HepG2 (cell line): ENCODE data around the gene TAF7. TPM values are rescaled to one million over a fixed set of nuclear protein-coding genes. Genes with fewer than 3 reads are reported as not detected.

Experiments used
- ATAC-seq: fragments of 200-7000 bp; cut with Tn5 transposase; 3 replicates; pipeline ENCODE4 v1.9.1; 2020; ENCODE audit warnings: mild to moderate bottlenecking, moderate library complexity
- BruUV-seq: library from RNA; stranded (reverse); fragments of 400-500 nt; replicated peaks from 2 replicates; lab custom pipeline; 2021; lab: Mats Ljungman, UMichigan
- CTCF ChIA-PET: fragments of 300-600 bp; formaldehyde crosslinking; extraction: SDS; loops from one replicate; lab custom pipeline; 2021; ENCODE audit warnings: low total read pairs, inconsistent platforms, low intra/inter-chr PET ratio; lab: Yijun Ruan, JAX
- POLR2A ChIA-PET: fragments of 350-600 bp; sonication (Branson Sonifier 250); formaldehyde crosslinking; loops from one replicate; lab custom pipeline; 2020; ENCODE audit warnings: antibody characterized with exemption, inconsistent platforms; lab: Yijun Ruan, JAX
- DNase-seq: peaks from one replicate; pipeline ENCODE4 v3.0.0-alpha.2; 2015; ENCODE audit warnings: low spot score
- FAIRE-seq: peaks from 3 replicates; lab custom pipeline; 2011; peaks lifted over from hg19 to GRCh38; lab: Jason Lieb, UNC
- H2AFZ ChIP-seq: one replicate; pipeline ENCODE4 v1.6.1; 2011; ENCODE audit warnings: low read length, inconsistent platforms
- H3K27ac ChIP-seq: fragments of 300-600 bp; 3 replicates; pipeline ENCODE4 v1.8.0; 2011; ENCODE audit warnings: mixed run types, mild to moderate bottlenecking, mixed read lengths, low read length, inconsistent platforms; ENCODE audit not compliant: insufficient read depth; ENCODE audit errors: extremely low read length
- H3K27me3 ChIP-seq, 2 experiments: fragments of 200-600 bp in 1 of 2; 2 replicates in 1 of 2; 3 replicates in 1 of 2; pipeline versions ENCODE4 v1.6.0 to v1.8.0; 2011; ENCODE audit warnings: low read length in 2 of 2, mild to moderate bottlenecking in 2 of 2, moderate library complexity in 2 of 2, inconsistent platforms in 1 of 2; ENCODE audit not compliant: insufficient read depth in 2 of 2, control insufficient read depth in 1 of 2
- H3K36me3 ChIP-seq, 2 experiments: fragments of 200-600 bp in 1 of 2; replicated peaks in 1 of 2; 2 replicates in 1 of 2; 3 replicates in 1 of 2; pipeline versions ENCODE4 v1.5.1 to v1.8.0; 2011; ENCODE audit warnings: low read length in 2 of 2, inconsistent platforms in 1 of 2; ENCODE audit not compliant: insufficient read depth in 2 of 2, control insufficient read depth in 1 of 2
- H3K4me1 ChIP-seq: 2 replicates; pipeline ENCODE4 v1.5.1; 2012; ENCODE audit warnings: low read length, inconsistent platforms; ENCODE audit not compliant: insufficient read depth
- H3K4me2 ChIP-seq: 2 replicates; pipeline ENCODE4 v1.6.0; 2011; ENCODE audit warnings: low read depth, low read length, inconsistent platforms
- H3K4me3 ChIP-seq, 3 experiments: fragments of 200-600 bp in 1 of 3; sonication (generic), shearing (Covaris generic) in 1 of 3; replicated peaks in 1 of 3; 2 replicates each; pipeline ENCODE4 v1.5.1; 2011 to 2016; ENCODE audit warnings: low read length in 3 of 3, inconsistent platforms in 2 of 3, low read depth in 2 of 3, mild to moderate bottlenecking in 2 of 3, control low read depth in 1 of 3, mixed read lengths in 1 of 3; ENCODE audit not compliant: insufficient read depth in 1 of 3
- H3K79me2 ChIP-seq: one replicate; pipeline ENCODE4 v1.6.1; 2011; ENCODE audit warnings: low read length, inconsistent platforms; ENCODE audit not compliant: insufficient read depth
- H3K9ac ChIP-seq: 2 replicates; pipeline ENCODE4 v1.6.0; 2011; ENCODE audit warnings: mild to moderate bottlenecking, low read depth, low read length, inconsistent platforms; ENCODE audit not compliant: insufficient read depth
- H3K9me3 ChIP-seq: 2 replicates; pipeline ENCODE4 v1.5.1; 2012; ENCODE audit warnings: mild to moderate bottlenecking, low read length
- H4K20me1 ChIP-seq: 2 replicates; pipeline ENCODE4 v1.6.0; 2011; ENCODE audit warnings: inconsistent platforms, mild to moderate bottlenecking, low read length, moderate library complexity; ENCODE audit not compliant: insufficient read depth
- ATF7-NPFF ChIP-seq: sonication (generic); formaldehyde crosslinking; IDR thresholded peaks from 2 replicates; pipeline ENCODE4 v1.8.1; 2023; ENCODE audit warnings: mild to moderate bottlenecking, low read depth, missing genetic modification reagents, moderate library complexity
- ELF3 ChIP-seq: IDR thresholded peaks from 2 replicates; pipeline ENCODE4 v1.6.1; 2016; ENCODE audit warnings: missing genetic modification reagents, missing compliant biosample characterization
- FOXA1 ChIP-seq, 2 experiments: fragments of 450-650 bp in 1 of 2; sonication (generic) in 1 of 2; formaldehyde crosslinking in 1 of 2; IDR thresholded peaks; 2 replicates each; pipeline versions ENCODE4 v1.4.0 to v1.6.1; 2016 to 2020; ENCODE audit warnings: missing genetic modification reagents in 1 of 2
- GATA4 ChIP-seq: sonication (generic); IDR thresholded peaks from 2 replicates; pipeline ENCODE4 v1.6.1; 2016; ENCODE audit warnings: antibody characterized with exemption, low read depth, borderline replicate concordance
- HHEX ChIP-seq: IDR thresholded peaks from 2 replicates; pipeline ENCODE4 v1.6.1; 2016; ENCODE audit warnings: control low read depth
- HMGXB4 ChIP-seq, 2 experiments: sonication (generic) in 1 of 2; formaldehyde crosslinking in 1 of 2; IDR thresholded peaks; 2 replicates each; pipeline versions ENCODE4 v1.4.0 to v1.6.1; 2018 to 2020; ENCODE audit warnings: missing genetic modification reagents in 2 of 2, borderline replicate concordance in 1 of 2, low read depth in 1 of 2, mild to moderate bottlenecking in 1 of 2, missing biosample characterization in 1 of 2
- IRX3 ChIP-seq: sonication (generic); formaldehyde crosslinking; IDR thresholded peaks from 2 replicates; pipeline ENCODE4 v1.8.1; 2023; ENCODE audit warnings: mild to moderate bottlenecking, low read depth, missing genetic modification reagents, borderline replicate concordance
- KAT8 ChIP-seq: IDR thresholded peaks from 2 replicates; pipeline ENCODE4 v1.6.1; 2016; ENCODE audit warnings: missing genetic modification reagents, missing compliant biosample characterization
- NFE2 ChIP-seq: sonication (generic); formaldehyde crosslinking; IDR thresholded peaks from 2 replicates; pipeline ENCODE4 v1.4.0; 2020; ENCODE audit warnings: missing genetic modification reagents
- NFYC ChIP-seq: IDR thresholded peaks from 2 replicates; pipeline ENCODE4 v1.6.1; 2016; ENCODE audit warnings: missing genetic modification reagents, missing compliant biosample characterization
- POGZ ChIP-seq: sonication (generic); formaldehyde crosslinking; IDR thresholded peaks from 2 replicates; pipeline ENCODE4 v1.4.0; 2020; ENCODE audit warnings: mild to moderate bottlenecking, missing genetic modification reagents
- PPARG ChIP-seq: conservative IDR thresholded peaks from 2 replicates; pipeline ENCODE4 v1.6.1; 2016; ENCODE audit warnings: missing biosample characterization, missing genetic modification reagents
- SMC3 ChIP-seq: IDR thresholded peaks from 2 replicates; pipeline ENCODE4 v1.6.1; 2011; ENCODE audit warnings: low read length, improper control_type of control experiment
- ZBTB1 ChIP-seq: sonication (generic); formaldehyde crosslinking; IDR thresholded peaks from 2 replicates; pipeline ENCODE4 v1.4.0; 2020; ENCODE audit warnings: missing genetic modification reagents, borderline replicate concordance
- ZBTB20 ChIP-seq: sonication (generic); formaldehyde crosslinking; IDR thresholded peaks from 2 replicates; pipeline ENCODE4 v1.8.1; 2023; ENCODE audit warnings: missing genetic modification reagents, low read depth, mild to moderate bottlenecking, borderline replicate concordance
- ZNF512 ChIP-seq: sonication (generic); formaldehyde crosslinking; IDR thresholded peaks from 2 replicates; pipeline ENCODE4 v1.4.0; 2020; ENCODE audit warnings: mild to moderate bottlenecking, missing genetic modification reagents
- ZNF562 ChIP-seq: sonication (generic); formaldehyde crosslinking; IDR thresholded peaks from 2 replicates; pipeline ENCODE4 v1.8.0; 2022; ENCODE audit warnings: missing genetic modification reagents, borderline replicate concordance
- ZNF616 ChIP-seq: sonication (generic); formaldehyde crosslinking; IDR thresholded peaks from 2 replicates; pipeline ENCODE4 v1.5.0; 2020; ENCODE audit warnings: low read depth, mild to moderate bottlenecking, missing genetic modification reagents
- ZNF7 ChIP-seq: IDR thresholded peaks from 2 replicates; pipeline ENCODE4 v1.6.1; 2016; ENCODE audit warnings: missing biosample characterization, missing genetic modification reagents
- WGBS: methylation state at CpG from one replicate; pipeline ENCODE4 v1.1.6; 2017; ENCODE audit warnings: low lambda C conversion rate; 5-methylcytosine and 5-hydroxymethylcytosine counted together
- in situ Hi-C: cut with HindIII; loops from 2 replicates; pipeline ENCODE4 v1.10.0; 2017; ENCODE audit warnings: low pct_unique_long_range_greater_than_20kb; ENCODE audit not compliant: extremely low pct_ligation_motif_present
- intact Hi-C: fragments of 100-400 bp; cut with micrococcal nuclease; formaldehyde crosslinking; loops from one replicate; pipeline ENCODE4 v1.10.0; 2022; ENCODE audit not compliant: unreplicated experiment
- polyA plus RNA-seq, 8 experiments: library from polyadenylated mRNA; depleted of rRNA in 3 of 8; stranded (reverse) in 7 of 8; unstranded in 1 of 8; fragments of >200 nt; fragmentation: Illumina TruSeq in 4 of 8; extraction: Trizol in 4 of 8; gene quantifications; 2 replicates each; pipeline versions ENCODE4 v1.2.1 to v1.2.3, GENCODE V29; 2011 to 2016; ENCODE audit warnings: low read depth in 4 of 8, missing spikeins in 1 of 8, mixed read lengths in 1 of 8; ENCODE audit not compliant: insufficient read depth in 1 of 8
- total RNA-seq, 5 experiments: library from RNA; depleted of rRNA; stranded (reverse); fragments of >200 nt; fragmentation: Illumina TruSeq; extraction: Trizol; gene quantifications; 2 replicates each; pipeline ENCODE4 v1.2.3, GENCODE V29; 2016; ENCODE audit warnings: low read depth in 1 of 5
- TF ChIP-seq, protein P1 (sequence below): sonication (generic); formaldehyde crosslinking; IDR thresholded peaks from 2 replicates; pipeline ENCODE4 v1.5.0; 2020; ENCODE audit warnings: mild to moderate bottlenecking, missing genetic modification reagents, moderate library complexity

Gene TAF7
- total and polyA plus RNA-seq, 2 of the 13 experiments (the other 11 are each of a cell fraction or from before 2014, with no cell fraction given), result 41.6 to 61.5 TPM

DNA sequence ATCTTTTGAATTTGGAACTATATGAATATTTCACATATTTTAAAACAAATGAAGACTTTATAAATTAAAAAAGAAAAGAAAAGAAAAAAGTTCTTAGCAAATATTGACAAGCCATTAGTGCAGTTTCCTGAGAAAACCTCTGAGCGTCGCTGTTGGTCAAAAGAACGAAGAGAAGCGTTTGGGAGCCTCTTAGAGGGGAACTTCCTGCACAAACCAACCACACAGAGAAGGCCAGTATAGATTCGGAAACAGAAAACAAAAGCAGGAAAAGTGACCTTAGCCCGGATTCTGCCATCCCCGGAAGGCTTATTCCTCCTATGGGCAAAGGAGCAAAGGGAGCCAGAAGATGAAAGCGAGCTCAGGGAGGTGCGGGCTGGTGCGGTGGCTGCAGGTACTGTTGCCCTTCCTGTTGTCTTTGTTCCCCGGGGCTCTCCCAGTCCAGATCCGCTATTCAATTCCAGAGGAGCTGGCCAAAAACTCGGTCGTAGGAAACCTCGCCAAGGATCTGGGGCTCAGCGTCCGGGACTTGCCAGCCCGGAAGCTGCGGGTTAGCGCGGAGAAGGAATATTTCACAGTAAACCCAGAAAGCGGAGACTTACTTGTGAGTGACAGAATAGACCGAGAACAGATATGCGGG, 39.3 kb upstream of the TAF7 start, which contains the start of gene PCDHGB2:
Gene PCDHGB2 (plus strand): TSS at position 205 of the 637 bp plus-strand sequence. CDS start 142 bp downstream, at position 347.
- H3K4me2 ChIP-seq, result peak within 1 kb of the TSS; percentile 31
- H3K27ac ChIP-seq, result no peak within 1 kb of the TSS
- FAIRE-seq, result no peak
- H3K4me3 ChIP-seq, result peak within 1 kb of the TSS; percentile 17 to 63 (median 50); a peak in 5 of 6 replicates
- POLR2A ChIA-PET, result interaction anchor here (0.8 kb wide), 1 partner anchor 204 kb away, joined by 4 read pairs; no protein-coding TSS in a partner anchor
- in situ Hi-C loops (loop anchor here (10.0 kb wide), 1 partner anchor 165 kb away; no protein-coding TSS in a partner anchor), intact Hi-C loops (loop anchor here (2.0 to 10.0 kb wide), 2 partner anchors 165 to 205 kb away; no protein-coding TSS in a partner anchor)
- no peaks in the 10 kb centered on the region for H3K79me2 ChIP-seq
- peaks cover 47% of the 10 kb centered on the region for H3K9me3 ChIP-seq
- BruUV-seq, result TSS peak; percentile 64
- H2AFZ ChIP-seq, result peak within 1 kb of the TSS; percentile 48
- H3K36me3 ChIP-seq, result no peaks in the 10 kb centered on the region
- WGBS, result 41% methylated on average over 23 of the region's 24 CpGs
- H3K4me1 ChIP-seq, result no peaks in the 10 kb centered on the region
- no peaks in the 10 kb centered on the region for H3K27me3 ChIP-seq
- H4K20me1 ChIP-seq, result no peaks in the 10 kb centered on the region
- DNase-seq, result peak; percentile 48
- peak; percentile 78 for ATAC-seq
- CTCF ChIA-PET, result interaction anchor here (1.6 to 1.8 kb wide), 3 partner anchors 165 to 204 kb away, joined by 5 to 10 read pairs (median 7); no protein-coding TSS in a partner anchor
- peak within 1 kb of the TSS; percentile 44 for H3K9ac ChIP-seq
- TF ChIP-seq ZNF562 (CRISPR knock-in tag) (no peak), PPARG (CRISPR knock-in tag) (no peak), GATA4 (no peak), ZBTB20 (CRISPR knock-in tag) (no peak), FOXA1 (IDR thresholded peaks at IDR 0.05) (no peak), FOXA1 (CRISPR knock-in tag; IDR thresholded peaks at IDR 0.05) (no peak), ZBTB1 (CRISPR knock-in tag) (no peak), POGZ (CRISPR knock-in tag) (no peak), KAT8 (CRISPR knock-in tag) (0 out of 2 replicates have a peak, but pooled peaks have one; percentile 29), ZNF7 (CRISPR knock-in tag) (no peak), NFE2 (CRISPR knock-in tag) (no peak), HHEX (CRISPR knock-in tag) (no peak), ZNF616 (CRISPR knock-in tag) (no peak), HMGXB4 (CRISPR knock-in tag; IDR thresholded peaks at IDR 0.05; ENCODE audit: borderline replicate concordance in 1 of 2, low read depth in 1 of 2) (peak in 1 of 2 experiments; percentile 62; a peak in 1 of 4 replicates), ATF7-NPFF (CRISPR knock-in tag) (no peak), IRX3 (CRISPR knock-in tag) (no peak), ELF3 (CRISPR knock-in tag) (peak; percentile 27; the same call in 1 of the 2 replicates), SMC3 (peak; percentile 32; the same call in 1 of the 2 replicates), ZNF512 (no peak), NFYC (CRISPR knock-in tag) (no peak)
- TF ChIP-seq, protein P1, sequence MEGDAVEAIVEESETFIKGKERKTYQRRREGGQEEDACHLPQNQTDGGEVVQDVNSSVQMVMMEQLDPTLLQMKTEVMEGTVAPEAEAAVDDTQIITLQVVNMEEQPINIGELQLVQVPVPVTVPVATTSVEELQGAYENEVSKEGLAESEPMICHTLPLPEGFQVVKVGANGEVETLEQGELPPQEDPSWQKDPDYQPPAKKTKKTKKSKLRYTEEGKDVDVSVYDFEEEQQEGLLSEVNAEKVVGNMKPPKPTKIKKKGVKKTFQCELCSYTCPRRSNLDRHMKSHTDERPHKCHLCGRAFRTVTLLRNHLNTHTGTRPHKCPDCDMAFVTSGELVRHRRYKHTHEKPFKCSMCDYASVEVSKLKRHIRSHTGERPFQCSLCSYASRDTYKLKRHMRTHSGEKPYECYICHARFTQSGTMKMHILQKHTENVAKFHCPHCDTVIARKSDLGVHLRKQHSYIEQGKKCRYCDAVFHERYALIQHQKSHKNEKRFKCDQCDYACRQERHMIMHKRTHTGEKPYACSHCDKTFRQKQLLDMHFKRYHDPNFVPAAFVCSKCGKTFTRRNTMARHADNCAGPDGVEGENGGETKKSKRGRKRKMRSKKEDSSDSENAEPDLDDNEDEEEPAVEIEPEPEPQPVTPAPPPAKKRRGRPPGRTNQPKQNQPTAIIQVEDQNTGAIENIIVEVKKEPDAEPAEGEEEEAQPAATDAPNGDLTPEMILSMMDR, result peak; percentile 62
